NCI-H748 (cell line): ENCODE measurements around the gene PKIB.
"Not testable (repeated sequence)": the region's sequence is repeated elsewhere in the genome, so short reads cannot be mapped to it uniquely, and the experiment has no call there.

ENCODE experiments used
- DNase-seq: peaks from one replicate; lab custom pipeline; 2025; ENCODE audit not compliant: unreplicated experiment; lab: John Stamatoyannopoulos, UW

Gene PKIB

GRCh38 chr6:122609881-122610689 is at the start of gene PKIB:
Gene PKIB, plus strand, starts transcription at chr6:122610405. Its CDS starts 107,390 bp downstream, at chr6:122717795.
- peak; percentile 93 for DNase-seq

GRCh38 chr6:122563364-122564052 is 46.7 kb upstream of the PKIB start:
- DNase-seq, result no peak

- DNase-seq, result no peak
These were observed 46.0 kb upstream of the PKIB start for GRCh38 chr6:122564230-122564629.

DNA sequence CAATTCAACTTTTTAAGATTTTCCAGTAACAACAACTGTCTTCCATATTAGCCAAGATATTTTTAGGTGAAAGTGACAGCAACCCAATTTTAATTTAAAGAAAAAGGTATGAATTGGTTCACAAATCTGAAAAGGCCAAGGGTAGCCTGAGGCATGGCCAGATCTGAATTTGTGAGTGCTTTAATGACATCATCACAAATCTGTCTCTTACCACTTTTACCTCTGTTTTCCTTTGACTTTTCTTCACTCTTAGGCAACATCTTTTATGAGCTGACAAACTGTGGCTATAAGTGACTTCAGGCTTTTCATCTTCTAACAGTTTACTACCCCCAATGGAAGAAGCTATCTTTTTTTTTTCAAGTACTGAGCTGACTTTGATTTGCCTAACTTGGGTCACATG is 44.5 kb upstream of the PKIB start:
- no peak for DNase-seq

DNA sequence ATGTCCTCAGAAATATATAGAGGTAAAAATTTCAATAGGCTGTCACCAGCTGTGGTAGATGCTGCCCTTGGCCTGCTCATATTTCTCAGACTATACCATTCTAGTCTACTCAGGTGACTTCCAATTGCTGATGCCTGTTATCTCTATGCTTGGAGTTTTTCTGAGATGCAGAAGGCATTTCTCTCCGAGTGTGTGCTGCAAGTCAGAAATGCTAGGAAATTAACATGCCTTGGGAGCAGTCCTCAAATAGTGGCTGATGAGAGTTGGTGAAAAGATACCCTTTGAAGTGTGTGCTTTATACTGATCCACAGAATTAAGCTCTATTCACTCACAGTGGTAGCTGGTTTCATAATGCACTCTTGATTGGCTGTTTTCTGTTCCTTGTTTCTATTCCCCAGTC is 43.2 kb upstream of the PKIB start:
- DNase-seq, result no peak

GRCh38 chr6:122568350-122568749 is 41.9 kb upstream of the PKIB start:
- DNase-seq, result no peak

DNA sequence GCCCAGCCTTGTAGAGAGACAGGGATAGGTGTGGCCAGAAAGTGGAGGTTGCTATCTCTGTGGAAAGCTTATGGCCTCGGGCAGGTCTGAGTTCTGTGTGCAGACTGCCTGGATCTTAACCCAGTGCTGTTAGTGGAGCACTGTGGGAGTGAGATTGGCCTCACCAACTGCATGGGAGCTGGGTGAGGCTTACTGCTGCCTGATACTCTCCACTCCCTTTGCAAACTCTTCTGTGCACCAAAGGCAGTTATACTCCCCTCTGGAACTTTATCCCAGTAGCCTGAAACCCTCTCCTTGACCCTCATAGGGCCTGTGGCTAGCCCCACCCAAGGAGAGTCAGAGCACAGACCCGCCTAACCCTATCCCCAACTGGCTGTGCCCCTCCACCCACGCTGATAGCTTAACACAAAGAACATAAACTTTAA is 41.4 kb upstream of the PKIB start:
- no peak for DNase-seq

GRCh38 chr6:122569230-122569771 is 40.9 kb upstream of the PKIB start:
- DNase-seq, result peak; percentile 89

- DNase-seq, result no peak
These were observed 38.3 kb upstream of the PKIB start for GRCh38 chr6:122571888-122572287.

DNA sequence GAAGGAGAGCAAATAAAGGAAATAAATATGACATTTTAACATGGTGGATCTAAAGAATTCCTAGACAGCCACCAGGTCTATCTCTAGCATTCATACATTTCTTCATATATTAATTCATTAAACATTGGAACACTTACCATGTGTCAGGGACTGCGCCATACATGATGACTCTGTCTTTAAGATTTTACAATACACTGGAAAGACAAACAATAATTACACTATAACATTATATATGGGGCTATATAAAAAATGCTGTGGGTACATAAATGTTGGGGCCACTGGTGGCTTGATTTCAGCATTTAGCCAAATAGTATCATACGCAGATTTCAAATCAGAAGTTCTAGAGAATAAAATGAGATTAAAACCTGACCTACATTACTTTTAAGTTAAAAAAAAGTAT is 33.3 kb upstream of the PKIB start:
- DNase-seq, result no peak

DNA sequence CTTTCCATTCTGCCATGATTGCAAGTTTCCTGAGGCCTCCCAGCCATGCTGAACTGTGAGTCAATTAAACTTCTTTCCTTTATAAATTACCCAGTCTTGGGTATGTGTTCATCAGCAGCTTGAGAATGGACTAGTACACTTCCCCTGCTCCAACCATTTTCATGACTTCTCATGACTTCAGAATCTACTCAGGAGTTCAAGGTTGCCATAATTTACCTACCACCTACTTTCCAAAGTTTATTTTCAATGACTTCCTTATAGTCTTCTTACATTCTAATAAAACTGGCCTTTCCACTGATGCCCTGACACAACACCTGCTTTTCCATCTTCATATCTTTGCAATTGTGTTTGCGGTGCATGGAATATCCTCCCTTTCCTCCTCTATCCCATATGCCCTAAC is 31.2 kb upstream of the PKIB start:
- no peak for DNase-seq

DNA sequence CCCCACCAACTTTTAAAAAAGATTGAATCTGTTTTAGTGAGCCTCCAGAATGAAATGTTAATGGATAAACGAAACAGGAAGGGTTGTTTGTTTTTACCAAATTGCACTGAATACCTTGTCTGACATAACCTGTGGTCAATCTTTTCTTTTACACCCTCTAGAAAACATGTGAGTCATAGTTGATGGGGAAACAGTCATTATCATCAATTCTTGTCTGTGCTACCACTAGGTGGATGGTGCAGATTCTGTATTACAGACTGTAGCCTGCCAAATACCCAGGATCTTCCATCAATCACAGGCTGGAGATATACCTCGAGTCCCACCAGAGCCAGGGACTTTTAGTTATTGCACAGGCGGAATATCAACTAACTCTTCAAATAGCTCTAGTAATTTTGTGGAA is 29.5 kb upstream of the PKIB start:
- peak; percentile 67 for DNase-seq

DNA sequence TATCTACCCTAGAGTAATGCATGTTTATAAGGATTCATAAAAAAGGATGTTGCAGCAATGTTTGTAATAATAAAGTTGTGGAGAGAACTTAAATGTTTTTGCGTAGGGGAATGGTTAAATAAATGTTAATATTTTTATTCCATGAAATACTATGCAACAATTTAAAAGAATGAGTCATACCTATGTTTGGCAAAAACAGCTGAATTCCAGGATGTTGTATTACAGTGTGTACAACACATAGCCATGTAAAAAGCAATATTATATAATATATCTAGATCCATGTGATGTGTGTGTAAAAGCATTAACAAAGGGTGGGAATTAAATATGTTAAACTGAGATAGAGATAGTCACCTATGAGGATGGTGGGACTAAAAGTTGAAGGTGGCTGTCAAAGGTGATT is 21.1 kb upstream of the PKIB start:
- no peak for DNase-seq

DNA sequence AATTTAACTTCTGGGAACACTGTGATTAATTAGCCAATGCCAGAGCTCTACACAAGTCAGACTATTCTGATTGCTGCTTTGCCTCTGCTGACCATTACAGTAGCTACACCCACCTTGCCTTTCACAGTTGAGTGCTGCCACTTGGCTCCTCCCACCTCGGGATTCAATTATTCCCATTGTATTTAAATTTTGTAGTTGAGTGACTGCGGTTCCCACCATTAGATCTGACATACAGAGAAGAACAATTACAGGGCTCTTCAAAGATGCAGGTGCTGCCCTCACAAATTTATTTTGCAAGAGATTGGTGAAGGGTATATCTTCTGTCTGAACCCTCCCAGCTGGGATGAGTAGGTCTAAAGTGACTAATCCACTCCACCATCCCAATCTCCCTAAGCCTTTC is 11.9 kb upstream of the PKIB start:
- DNase-seq, result not testable (repeated sequence)

- no peak for DNase-seq
These were observed 5.5 kb upstream of the PKIB start for GRCh38 chr6:122604676-122605075.

DNA sequence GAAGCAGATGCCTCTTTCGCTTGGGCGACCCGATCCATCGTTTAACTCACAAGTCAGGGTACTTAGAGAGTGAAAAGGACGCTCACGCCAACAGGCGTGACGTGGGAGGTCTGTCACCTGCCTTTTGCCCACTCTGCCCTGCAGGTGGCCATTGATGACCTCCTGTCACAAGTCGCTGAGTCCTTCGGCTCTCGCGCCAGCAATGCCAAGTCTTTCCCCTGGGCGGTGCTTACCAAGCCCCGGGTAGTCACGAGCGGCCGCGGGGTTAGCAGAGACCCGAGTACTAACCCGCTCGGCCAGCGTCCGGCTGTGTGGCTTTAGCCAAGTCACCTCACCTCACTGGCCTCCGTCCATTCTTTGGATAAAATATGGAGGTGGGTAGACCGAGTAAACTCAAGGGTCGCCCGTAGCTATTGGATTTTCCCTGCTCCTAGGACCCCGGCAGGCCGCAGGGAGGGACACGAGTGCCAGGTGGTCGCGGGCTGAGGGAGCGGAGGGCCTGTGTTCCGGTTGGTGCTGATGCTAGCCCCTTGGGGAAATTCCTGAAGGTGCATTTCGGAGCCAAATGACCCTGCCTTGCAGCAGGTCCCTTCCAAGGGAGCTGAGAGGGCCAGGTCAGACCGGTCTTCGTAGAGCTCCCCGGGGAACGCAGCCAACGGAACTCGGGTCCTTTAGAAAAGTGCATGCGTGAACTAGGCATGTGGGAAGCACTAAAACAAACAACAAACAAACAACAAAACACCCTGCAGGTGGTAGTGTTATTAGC is 668 bp downstream of the PKIB start:
- DNase-seq, result peak; percentile 88

DNA sequence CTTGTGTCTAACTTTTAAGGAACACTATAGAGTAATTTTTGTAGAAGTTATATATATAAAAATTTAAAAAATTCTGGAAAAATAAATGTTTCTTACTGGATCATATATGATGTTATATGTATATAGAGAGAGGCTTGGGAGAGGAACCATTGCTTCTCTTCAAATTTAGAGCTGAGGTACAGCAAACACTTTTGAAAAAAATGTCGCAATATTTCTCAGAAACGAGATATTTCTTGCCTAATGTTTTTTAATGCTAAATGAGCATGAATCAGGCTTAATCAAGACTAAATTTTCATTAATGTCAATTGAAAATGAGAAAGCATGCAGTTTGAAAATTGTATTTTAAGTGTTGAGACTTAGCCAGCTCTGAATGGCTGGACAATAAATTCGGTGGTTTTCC is 2.6 kb downstream of the PKIB start:
- no peak for DNase-seq

- no peak for DNase-seq
These were observed 4.1 kb downstream of the PKIB start for GRCh38 chr6:122614303-122614702.

- no peak for DNase-seq
These were observed 5.2 kb downstream of the PKIB start for GRCh38 chr6:122615409-122615808.

DNA sequence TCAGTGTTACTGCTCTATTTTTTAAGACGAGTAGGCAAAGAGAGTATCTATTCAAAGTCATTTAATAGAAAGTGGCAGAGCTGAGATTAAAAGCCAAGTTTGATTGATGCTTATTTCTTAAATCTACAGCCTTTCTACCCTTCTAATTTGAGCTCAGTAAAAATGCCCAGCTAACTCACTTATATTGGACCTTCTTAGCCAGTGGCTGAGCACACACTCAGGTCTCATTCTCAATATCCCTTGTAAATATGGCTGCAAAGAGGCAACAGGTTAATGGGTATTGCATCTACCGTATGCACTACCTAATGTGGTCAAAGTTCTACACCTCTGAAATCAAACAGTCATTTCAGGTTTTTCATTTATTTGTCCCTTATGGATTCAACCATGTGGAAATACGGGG is 6.7 kb downstream of the PKIB start:
- no peak for DNase-seq

DNA sequence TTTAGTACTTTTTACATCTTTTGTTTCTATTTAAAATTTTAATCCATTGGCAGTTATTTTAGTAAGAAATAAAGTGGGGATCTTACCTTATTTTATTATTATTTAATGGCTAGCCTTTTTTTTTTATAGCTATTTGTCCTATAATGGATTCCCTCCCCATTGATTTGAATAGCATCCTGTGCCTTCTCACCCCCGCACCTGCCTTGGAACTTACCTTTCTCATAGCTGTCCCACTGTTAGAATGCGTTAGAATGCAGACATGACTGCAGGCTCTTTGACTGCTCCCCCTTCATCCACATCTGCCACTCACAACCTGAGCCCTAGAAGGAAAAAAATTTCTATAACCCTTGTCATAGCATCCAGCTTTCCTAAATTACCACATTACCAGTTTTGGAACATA is 9.1 kb downstream of the PKIB start:
- no peak for DNase-seq

DNA sequence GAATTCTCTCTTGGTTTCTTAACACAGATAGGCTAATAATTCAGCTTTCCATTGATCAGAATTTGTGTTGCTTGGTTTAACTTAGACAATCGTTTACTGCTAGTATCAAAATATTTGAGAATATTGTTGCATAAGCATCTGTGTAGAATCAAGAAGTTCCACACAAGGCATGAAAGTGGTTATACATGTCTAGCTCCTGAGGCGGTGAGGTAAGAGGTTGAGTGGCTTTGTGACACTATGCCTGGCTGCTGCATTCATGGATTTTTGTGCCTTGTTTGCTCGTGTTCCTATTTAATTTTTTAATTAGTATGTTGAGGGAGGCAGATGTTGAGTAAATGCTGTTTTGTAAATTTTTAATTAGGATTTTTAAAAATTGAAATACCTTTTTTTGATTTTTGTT is 10.2 kb downstream of the PKIB start:
- DNase-seq, result peak; percentile 41
